ENCODE data around the gene LYPLA2. TPM values are rescaled to one million over a fixed set of nuclear protein-coding genes. Genes with fewer than 3 reads are reported as not detected.
"Not testable (repeated sequence)": the region's sequence is repeated elsewhere in the genome, so short reads cannot be mapped to it uniquely, and the experiment has no call there.

Gene LYPLA2
- total RNA-seq, 1 donor from 2014 or later, result 138 TPM

DNA sequence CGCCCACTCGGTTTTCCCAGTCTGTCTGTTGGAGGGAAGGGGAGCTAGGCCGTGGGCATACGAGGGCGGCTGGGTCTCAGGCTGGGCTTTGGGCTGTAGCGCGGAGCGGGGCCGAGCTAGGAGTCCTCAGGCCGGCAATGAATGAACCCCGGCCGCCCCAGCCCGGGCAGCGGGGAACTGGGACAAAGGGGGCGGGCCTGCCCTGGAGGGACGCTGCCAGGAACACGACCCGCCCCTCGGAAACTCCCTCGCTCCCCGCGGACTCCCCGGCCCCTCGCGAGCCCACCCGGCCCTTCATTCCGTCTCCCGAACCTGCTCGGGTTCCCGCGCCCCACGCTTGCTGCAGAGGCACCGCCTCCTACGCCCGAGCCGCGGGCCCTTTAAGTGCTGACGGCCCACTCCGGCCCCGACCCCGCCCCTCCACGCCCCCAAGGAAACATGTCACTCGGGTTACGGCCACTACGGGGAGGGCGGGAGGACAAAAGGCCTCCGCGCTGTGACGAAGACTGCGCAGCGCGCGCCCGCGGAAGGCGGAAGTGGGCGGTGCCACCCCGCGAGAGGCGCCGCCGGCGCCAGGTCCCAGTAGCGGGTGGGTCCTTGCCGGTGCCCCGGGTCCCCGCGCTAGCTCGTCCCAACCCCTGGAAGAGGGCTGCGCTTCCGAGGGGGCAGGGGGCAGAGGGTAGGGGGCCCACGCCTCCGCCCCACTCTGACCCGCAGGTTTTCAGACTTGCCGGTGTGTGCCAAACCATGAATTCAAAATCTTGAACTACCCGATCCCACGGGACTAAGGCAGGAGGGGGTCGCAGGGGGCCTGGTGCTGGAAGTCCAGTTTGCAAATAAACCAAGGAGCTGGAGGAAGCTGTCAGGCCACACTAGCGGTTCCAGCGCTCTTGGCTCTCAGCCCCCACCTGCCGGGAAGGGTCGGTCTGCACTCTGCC, 9.7 kb downstream of the LYPLA2 start, which contains the start of gene GALE:
GALE (minus strand) TSS at position 355 of the 938 bp plus-strand sequence. CDS start 1,747 bp downstream, outside the sequence.
- H3K36me3 Mint-ChIP-seq (ENCODE audit: low read depth, unreplicated experiment), result peaks cover 4% of the 10 kb centered on the region
- H3K4me3 Mint-ChIP-seq (ENCODE audit: unreplicated experiment), result peak within 1 kb of the TSS; percentile 94
- DNase-seq (ENCODE audit: low spot score), result peak; percentile 88
- peaks cover 5% of the 10 kb centered on the region for H3K27me3 Mint-ChIP-seq (ENCODE audit: unreplicated experiment)
- TF ChIP-seq, protein P1, sequence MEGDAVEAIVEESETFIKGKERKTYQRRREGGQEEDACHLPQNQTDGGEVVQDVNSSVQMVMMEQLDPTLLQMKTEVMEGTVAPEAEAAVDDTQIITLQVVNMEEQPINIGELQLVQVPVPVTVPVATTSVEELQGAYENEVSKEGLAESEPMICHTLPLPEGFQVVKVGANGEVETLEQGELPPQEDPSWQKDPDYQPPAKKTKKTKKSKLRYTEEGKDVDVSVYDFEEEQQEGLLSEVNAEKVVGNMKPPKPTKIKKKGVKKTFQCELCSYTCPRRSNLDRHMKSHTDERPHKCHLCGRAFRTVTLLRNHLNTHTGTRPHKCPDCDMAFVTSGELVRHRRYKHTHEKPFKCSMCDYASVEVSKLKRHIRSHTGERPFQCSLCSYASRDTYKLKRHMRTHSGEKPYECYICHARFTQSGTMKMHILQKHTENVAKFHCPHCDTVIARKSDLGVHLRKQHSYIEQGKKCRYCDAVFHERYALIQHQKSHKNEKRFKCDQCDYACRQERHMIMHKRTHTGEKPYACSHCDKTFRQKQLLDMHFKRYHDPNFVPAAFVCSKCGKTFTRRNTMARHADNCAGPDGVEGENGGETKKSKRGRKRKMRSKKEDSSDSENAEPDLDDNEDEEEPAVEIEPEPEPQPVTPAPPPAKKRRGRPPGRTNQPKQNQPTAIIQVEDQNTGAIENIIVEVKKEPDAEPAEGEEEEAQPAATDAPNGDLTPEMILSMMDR (IDR thresholded peaks at IDR 0.05; ENCODE audit: unreplicated experiment), result no peak
- peak within 1 kb of the TSS; percentile 94 for H3K27ac Mint-ChIP-seq (ENCODE audit: unreplicated experiment)
- H3K9me3 Mint-ChIP-seq (ENCODE audit: unreplicated experiment), result no peaks in the 10 kb centered on the region
- H3K4me1 Mint-ChIP-seq (ENCODE audit: unreplicated experiment), result peaks cover 5% of the 10 kb centered on the region

DNA sequence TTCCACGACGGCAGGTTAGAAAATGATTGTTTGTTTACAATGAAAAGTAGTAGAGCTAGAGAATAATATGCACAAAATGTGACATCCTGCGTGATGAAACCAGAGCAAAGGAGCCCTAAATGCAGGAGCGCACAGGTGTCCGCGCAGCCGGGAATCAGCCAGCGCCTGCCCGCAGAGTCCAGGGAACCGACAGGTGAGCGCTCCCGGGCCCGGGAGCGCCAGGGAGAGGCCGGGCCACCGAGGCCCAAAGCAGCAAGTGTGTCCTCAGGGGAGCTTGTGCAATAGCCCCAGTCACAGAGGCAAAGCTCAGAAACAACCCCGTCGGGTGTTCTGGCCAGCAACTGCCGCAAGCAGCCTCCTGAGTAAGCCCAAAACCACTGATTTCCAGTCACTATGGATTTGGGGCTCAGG, 10.4 kb downstream of the LYPLA2 start:
- H3K27me3 Mint-ChIP-seq (ENCODE audit: unreplicated experiment), result peaks cover 5% of the 10 kb centered on the region
- TF ChIP-seq, protein P1 (IDR thresholded peaks at IDR 0.05; ENCODE audit: unreplicated experiment), result no peak
- H3K4me1 Mint-ChIP-seq (ENCODE audit: unreplicated experiment), result peaks cover 5% of the 10 kb centered on the region
- H3K4me3 Mint-ChIP-seq (ENCODE audit: unreplicated experiment), result peak overlapping the region; percentile 86
- H3K36me3 Mint-ChIP-seq (ENCODE audit: low read depth, unreplicated experiment), result peaks cover 5% of the 10 kb centered on the region
- no peak for DNase-seq (ENCODE audit: low spot score)
- no peaks in the 10 kb centered on the region for H3K9me3 Mint-ChIP-seq (ENCODE audit: unreplicated experiment)
- H3K27ac Mint-ChIP-seq (ENCODE audit: unreplicated experiment), result peak overlapping the region; percentile 24

DNA sequence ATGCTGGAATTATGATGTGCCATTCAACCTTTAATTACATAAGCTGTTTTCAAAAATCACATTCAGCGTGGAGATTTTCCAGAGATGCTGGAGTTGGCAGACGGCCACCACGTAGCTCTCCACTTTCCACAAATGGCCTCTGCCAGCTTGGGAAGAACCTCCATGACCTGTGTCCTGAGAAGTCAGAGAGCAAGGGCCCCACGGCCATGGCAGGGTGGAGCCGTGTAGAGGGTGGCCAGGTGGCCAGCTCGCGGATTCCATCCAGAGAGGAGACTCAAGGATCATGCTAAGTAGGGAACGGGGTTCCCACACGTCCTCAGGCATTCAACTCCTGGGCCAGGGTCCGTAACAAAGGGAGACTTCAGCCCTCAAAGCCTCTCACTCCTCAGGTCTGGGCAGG, 10.9 kb downstream of the LYPLA2 start:
- peaks cover 11% of the 10 kb centered on the region for H3K36me3 Mint-ChIP-seq (ENCODE audit: low read depth, unreplicated experiment)
- TF ChIP-seq, protein P1 (IDR thresholded peaks at IDR 0.05; ENCODE audit: unreplicated experiment), result no peak
- no peaks in the 10 kb centered on the region for H3K9me3 Mint-ChIP-seq (ENCODE audit: unreplicated experiment)
- peaks cover 6% of the 10 kb centered on the region for H3K27me3 Mint-ChIP-seq (ENCODE audit: unreplicated experiment)
- H3K4me1 Mint-ChIP-seq (ENCODE audit: unreplicated experiment), result peaks cover 9% of the 10 kb centered on the region
- H3K4me3 Mint-ChIP-seq (ENCODE audit: unreplicated experiment), result no peak overlapping the region
- no peak overlapping the region for H3K27ac Mint-ChIP-seq (ENCODE audit: unreplicated experiment)
- no peak for DNase-seq (ENCODE audit: low spot score)

DNA sequence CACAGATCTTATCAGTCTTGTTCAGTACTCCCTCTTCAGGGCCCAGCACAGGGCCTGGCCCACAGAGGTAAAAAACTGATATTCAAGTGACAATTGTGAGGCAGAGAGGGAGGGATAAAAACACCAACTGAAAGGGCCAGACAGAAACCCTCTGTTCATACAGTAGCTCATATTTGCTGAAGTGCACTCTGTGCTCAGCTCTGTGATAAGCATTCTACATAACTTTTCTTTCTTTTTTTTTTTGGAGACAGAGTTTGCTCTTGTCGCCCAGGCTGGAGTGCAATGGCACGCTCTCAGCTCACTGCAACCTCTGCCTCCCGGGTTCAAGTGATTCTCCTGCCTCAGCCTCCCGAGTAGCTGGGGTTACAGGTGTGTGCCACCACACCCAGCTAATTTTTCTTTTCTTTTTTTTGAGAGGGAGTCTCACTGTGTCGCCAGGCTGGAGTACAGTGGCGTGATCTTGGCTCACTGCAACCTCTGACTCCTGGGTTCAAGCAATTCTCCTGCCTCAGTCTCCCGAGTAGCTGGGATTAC, 11.9 kb downstream of the LYPLA2 start:
- not testable (repeated sequence) for H3K9me3 Mint-ChIP-seq (ENCODE audit: unreplicated experiment); DNase-seq (ENCODE audit: low spot score); H3K27me3 Mint-ChIP-seq (ENCODE audit: unreplicated experiment); H3K27ac Mint-ChIP-seq (ENCODE audit: unreplicated experiment)
- peaks cover 21% of the 10 kb centered on the region for H3K36me3 Mint-ChIP-seq (ENCODE audit: low read depth, unreplicated experiment)
- H3K4me1 Mint-ChIP-seq (ENCODE audit: unreplicated experiment), result peaks cover 19% of the 10 kb centered on the region
- peak overlapping the region; percentile 60 for H3K4me3 Mint-ChIP-seq (ENCODE audit: unreplicated experiment)

DNA sequence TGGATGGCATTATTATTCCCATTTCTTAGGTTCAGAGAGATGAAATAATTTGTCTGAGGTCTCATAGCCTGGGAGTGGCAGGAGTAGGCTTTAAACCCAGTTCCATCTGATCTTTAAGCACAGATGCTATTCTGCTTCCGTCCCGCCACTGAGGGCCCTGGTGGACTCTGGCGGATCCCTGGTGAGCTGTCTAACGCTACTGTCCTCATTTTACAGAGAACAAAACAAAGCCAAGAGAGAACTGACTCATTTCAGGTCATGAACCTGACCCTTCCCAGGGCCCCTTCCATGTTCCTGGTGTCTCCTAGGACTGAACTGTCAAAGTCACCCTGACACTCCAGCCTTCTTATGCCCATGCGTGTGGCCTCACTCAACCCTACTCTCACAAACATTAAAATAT, 12.7 kb downstream of the LYPLA2 start:
- Mint-ChIP-seq H3K27ac (ENCODE audit: unreplicated experiment) (no peak overlapping the region), H3K9me3 (ENCODE audit: unreplicated experiment) (no peaks in the 10 kb centered on the region), H3K4me3 (ENCODE audit: unreplicated experiment) (no peak overlapping the region), H3K36me3 (ENCODE audit: low read depth, unreplicated experiment) (peaks cover 21% of the 10 kb centered on the region), H3K4me1 (ENCODE audit: unreplicated experiment) (peaks cover 20% of the 10 kb centered on the region), H3K27me3 (ENCODE audit: unreplicated experiment) (peaks cover 6% of the 10 kb centered on the region)
- DNase-seq (ENCODE audit: low spot score), result no peak
- TF ChIP-seq, protein P1 (IDR thresholded peaks at IDR 0.05; ENCODE audit: unreplicated experiment), result no peak
